SW480 (cell line): Measurements from ENCODE around the gene FBLN5.
A peak's percentile ranks its signal among the peaks of the same experiment; 100 is the strongest.

Experiments
- DNase-seq: peaks from one replicate; pipeline ENCODE4 v3.0.0-alpha.2; 2016; ENCODE audit warnings: low spot score

FBLN5 gene

DNA sequence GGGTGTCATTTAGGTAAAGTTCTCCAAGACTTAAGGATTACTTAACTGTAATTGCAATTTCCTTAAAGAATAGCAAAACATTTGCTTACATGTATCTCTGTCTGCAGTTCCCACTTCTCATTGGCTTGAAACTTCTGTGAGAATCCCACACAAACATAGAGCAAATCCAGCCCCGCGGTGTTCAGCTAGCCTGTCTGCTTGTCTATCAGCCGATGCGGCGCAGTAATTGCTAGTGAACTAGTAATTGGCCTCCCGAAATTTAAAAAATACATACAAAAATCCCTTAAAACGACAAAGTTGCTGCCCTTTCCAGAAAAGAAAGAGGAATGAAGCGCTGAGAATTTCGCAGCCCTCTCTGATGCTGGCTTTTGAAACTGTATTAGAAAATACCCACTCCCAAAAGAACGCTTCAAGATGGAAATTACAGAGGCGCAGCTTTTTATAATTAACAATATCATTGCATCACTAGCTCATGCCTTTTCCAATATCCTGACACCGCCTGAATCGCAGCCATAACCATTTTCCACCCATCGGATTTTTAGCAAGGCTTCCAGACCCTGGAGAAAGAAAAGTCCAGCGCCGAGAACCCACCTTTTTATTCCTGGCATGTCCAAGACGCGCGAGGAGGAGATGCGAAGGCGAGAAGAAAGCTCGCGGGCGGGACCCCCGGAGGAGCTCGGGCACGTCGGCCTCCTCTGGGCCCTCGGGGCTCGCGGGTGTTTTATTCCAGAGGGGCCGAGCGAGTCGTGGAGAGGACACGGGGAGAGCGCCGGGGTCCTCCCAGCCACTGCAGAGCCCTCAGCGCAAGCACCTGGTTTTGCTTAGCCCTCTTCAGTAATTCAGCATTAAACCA, 646 bp downstream of the FBLN5 start:
- no peak for DNase-seq

DNA sequence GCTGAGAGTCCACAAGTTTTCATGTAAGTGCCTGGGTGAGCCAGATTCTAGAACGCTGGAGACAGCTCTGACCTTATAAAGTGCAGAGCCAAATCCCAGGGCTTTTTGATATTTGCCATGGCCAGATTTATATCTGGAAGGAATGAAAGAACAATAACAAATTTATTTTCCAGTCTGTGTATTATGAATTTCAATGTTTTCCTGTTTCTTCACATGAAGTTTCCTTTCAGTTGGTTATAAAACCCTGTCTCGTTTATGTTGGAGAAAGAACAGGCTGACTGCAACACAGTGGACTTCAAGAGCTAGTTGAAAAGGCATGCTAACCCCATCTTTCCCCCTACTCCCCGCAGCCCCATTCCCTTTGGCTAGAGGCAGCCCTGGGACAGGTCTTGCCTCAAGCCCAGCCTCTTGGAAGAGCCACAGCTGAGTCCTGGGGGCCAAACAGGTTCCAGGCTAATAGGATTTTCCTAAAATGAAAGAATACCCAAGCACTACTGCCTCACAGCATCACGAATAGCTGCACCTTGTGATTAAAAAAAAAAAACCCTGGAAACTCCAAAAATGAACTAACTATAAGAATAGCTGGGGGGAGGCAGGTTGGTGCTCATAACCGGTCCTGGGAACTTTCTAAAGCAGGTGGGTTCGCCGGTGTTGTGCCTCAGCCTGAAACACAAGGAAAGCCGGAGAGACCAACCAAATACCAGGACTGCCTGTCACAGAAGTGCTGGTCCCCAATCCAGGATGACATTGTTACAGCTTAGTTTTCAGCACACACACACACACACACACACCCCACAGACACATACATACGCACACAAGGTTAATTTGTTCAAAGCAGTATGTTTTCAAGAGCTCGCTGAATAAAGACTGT, 1.5 kb downstream of the FBLN5 start:
- DNase-seq: no peak

GRCh38 chr14:91942946-91943345, 4.5 kb downstream of the FBLN5 start:
- no peak for DNase-seq

GRCh38 chr14:91942128-91942527, 5.4 kb downstream of the FBLN5 start:
- no peak for DNase-seq

GRCh38 chr14:91940209-91940608, 7.3 kb downstream of the FBLN5 start:
- DNase-seq: no peak

DNA sequence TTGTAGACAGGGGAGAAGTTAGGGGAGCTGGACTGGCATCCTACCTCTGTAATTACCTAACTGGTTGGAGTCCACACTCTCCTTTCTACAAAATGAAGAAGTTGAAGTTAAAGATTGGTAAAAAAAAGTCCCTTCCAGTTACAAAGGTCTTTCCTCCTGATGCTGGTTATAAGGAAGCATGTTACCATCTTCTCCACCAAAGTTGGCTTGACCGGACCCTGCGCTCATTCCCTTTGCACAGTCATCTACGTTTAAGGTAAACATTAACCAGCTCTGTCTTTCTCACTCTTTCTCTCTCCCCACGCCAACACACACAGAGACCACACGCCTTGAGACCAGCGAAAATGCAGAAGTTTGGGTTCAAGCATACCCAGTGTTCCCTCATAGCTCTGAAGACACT, 11.9 kb downstream of the FBLN5 start:
- DNase-seq: no peak

DNA sequence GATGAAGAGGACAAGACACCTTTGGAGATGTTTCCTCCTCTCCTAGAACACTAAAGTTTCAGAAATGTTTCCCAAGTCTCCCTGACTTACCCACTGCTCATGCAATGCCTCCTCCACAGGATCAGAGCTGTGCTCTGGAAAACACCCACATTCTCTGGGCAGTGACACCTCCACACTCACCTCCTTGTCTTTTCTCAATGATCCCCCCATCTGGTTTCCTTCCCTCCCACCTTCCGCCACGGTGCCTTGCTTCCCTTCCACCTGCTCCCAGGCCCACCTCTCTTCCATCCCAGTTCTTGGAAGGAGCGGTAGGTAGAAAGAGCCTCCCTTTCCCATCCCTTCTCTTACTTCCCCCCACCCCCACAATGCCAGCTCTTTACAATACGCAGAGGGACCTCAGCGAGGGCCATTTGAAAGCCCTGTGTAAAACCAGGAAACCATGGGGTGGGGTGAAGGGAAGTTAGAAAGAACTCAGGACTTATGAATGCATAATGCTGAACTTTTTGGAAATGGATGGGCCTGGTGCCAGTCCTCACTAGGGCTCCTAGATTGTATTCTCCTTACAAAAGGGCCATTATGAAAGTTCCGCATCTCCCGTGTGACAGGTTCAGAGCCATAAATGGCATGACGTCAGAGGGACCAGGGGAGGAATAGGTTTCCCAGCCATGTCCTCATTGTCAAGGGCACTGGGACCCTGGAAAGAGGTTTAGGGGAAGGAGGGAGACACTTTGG, 12.8 kb downstream of the FBLN5 start:
- no peak for DNase-seq

- DNase-seq: no peak
Observed at GRCh38 chr14:91931478-91932088, 15.9 kb downstream of the FBLN5 start.

DNA sequence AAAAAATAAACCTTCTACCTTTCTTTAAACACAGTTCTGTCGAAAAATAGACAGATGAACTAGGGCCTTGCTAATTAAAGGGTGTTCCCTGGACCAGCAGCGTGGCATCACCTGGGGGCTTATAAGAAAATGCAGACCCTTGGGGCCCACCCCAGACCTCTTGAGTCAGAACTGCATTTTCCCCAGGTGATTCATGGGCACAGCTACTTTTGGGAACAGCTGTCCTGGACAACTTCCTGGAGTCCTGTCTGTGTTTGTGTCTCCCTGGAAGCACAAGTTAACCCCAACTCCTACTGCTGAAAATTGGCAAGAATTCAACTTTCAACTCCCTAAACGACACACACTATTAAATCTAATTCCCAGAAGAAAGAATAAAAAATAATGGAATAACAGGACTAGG, 17.8 kb downstream of the FBLN5 start:
- no peak for DNase-seq

- DNase-seq: no peak
Observed at GRCh38 chr14:91927800-91928199, 19.7 kb downstream of the FBLN5 start.

GRCh38 chr14:91927191-91927590, 20.3 kb downstream of the FBLN5 start:
- DNase-seq: no peak

DNA sequence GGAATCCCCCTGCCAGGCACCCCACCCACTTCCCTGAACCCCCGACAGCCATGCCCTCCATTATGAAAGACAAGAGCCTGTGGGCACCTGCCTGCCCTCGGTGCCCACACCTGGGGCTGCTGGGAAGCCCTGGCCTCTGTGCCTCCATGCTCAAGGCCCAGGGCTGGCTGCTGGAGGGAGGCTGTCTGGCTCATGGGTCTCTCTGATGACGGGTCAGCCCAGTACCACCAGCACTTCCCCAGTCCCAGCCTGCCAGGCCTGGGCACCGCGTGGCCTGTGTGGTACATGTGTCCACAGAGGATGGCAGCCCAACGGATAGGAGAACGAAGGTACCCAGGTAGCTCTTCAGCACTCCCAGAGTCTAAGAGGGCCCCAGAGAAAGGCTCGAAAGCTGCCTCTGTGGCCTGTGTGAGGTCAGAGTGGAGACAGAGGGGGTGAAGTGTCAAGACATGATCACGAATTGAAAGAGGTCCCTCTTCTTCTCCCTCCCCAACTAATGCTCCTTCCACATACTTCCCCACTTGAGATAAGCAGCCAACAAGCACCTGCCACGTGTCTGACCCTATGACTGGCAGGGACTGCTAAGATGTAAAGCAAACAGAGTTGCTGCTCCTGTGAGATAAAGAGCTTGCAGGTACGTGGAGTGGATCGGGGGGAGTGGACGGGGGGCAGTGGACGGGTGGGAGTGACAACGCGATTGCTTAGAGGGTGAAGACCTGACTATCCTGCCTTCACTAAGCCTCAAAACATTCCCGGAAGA, 21.2 kb downstream of the FBLN5 start:
- no peak for DNase-seq

DNA sequence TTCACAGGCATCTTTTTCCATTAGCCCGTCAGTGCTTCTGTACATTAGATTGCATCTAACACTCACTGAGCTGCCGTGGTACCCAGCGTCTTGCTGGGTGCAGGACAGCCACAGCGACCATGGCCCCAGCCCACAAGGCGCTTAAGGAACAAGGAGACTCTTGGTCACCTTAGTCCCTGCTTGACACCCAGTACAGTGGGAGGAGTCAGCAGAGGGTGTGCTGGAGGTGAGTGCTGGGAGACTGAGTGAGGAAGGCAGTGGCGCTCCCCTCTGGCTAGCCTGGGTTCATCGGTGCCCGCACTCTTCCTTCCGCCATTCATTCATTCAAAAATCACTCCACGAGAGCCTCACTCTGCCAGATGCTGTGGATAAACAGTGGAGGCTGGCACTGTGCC, 21.8 kb downstream of the FBLN5 start:
- no peak for DNase-seq

GRCh38 chr14:91925001-91925726, 22.3 kb downstream of the FBLN5 start:
- DNase-seq: no peak

- no peak for DNase-seq
Observed at GRCh38 chr14:91920526-91920925, 27.0 kb downstream of the FBLN5 start.

GRCh38 chr14:91919814-91920213, 27.7 kb downstream of the FBLN5 start:
- DNase-seq: no peak

- no peak for DNase-seq
Observed at GRCh38 chr14:91918186-91918883, 29.2 kb downstream of the FBLN5 start.

DNA sequence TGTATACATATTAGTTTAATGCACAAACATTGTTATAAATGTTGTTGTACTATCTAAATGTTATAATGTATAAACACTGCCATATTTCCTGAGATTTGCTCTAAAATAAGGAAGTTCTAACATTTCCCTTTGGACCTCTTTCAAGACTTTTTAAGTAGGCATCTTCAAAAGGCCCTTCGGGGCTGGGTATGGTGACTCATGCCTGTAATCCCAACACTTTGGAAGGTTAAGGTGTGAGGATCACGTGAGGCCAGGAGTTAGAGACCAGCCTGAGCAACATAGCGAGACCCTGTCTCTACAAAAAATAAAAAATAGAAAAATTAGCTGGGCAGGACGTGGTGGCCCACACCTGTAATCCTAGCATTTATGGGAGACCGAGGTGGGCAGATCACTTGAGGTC, 35.5 kb downstream of the FBLN5 start:
- peak; percentile 12 for DNase-seq

DNA sequence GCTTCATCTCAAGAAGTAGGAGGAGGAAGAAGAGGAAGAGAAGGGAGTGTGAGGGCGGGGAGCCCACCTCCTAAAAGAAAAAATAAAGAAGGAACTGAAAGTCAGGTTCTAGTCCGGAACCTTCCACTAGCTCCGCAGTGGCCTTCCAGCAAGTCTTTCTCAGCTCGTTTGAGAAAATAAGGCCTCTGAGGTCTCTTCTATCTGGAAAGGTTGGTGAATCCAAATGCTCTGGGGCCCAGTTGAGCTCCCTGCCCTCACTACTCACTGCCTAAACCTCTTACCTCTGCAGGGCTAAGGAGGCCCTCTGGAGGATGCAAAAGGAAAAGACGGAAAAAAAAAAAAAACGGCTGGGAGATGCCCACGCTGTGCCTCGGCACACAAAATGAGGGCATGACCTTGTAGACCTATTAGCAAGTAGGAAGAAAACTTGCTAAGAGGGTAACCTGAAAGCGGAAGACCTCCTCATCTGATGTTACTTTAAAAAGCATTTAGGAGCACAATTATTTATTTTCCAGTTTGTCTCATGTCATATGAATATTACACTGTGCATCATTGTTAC, 35.9 kb downstream of the FBLN5 start:
- peak; percentile 70 for DNase-seq

- no peak for DNase-seq
Observed at GRCh38 chr14:91910196-91910595, 37.3 kb downstream of the FBLN5 start.
